ENCODE data around the gene SLC17A5. TPM values are rescaled to one million over a fixed set of nuclear protein-coding genes. Genes with fewer than 3 reads are reported as not detected.
"Not testable (repeated sequence)": the region's sequence is repeated elsewhere in the genome, so short reads cannot be mapped to it uniquely, and the experiment has no call there.

SLC17A5 gene
- total RNA-seq, 2 experiments from 2014 or later, result 1.7 to 2.0 TPM

- Mint-ChIP-seq H3K27ac (no peak overlapping the region), H3K36me3 (ENCODE audit: low read depth) (no peaks in the 10 kb centered on the region), H3K9me3 (no peaks in the 10 kb centered on the region), H3K4me1 (ENCODE audit: low read depth) (peaks cover 24% of the 10 kb centered on the region), H3K4me3 (no peak overlapping the region), H3K27me3 (ENCODE audit: low read depth) (no peaks in the 10 kb centered on the region)
- DNase-seq, result no peak
- intact Hi-C loops (cut with micrococcal nuclease), result no loop called here
- CTCF ChIA-PET, result interaction anchor here (2.4 kb wide), 1 partner anchor 52 kb away, joined by 8 read pairs; no protein-coding TSS in a partner anchor
These were observed 95.0 kb downstream of the SLC17A5 start for GRCh38 chr6:73558624-73559398.

DNA sequence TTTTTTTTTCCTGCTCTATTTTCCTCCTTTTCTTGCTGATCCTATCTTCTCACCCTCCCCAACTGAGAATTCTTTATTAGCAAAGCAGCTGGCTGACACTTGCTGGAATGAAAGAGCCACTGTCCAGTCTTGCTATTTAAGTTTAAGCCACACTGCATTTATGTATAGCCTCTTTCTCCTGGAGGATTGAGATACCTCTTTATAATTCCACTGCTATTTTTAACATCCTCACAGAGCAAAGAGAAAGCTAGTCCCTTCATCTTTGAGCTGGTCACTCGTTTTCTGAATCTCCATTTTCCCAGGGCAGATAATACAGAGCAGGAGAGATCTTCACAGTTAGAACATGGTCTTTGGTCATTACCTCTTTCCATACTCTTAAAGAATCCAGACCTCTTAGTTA, 97.0 kb downstream of the SLC17A5 start:
- H3K36me3 Mint-ChIP-seq (ENCODE audit: low read depth), result no peaks in the 10 kb centered on the region

DNA sequence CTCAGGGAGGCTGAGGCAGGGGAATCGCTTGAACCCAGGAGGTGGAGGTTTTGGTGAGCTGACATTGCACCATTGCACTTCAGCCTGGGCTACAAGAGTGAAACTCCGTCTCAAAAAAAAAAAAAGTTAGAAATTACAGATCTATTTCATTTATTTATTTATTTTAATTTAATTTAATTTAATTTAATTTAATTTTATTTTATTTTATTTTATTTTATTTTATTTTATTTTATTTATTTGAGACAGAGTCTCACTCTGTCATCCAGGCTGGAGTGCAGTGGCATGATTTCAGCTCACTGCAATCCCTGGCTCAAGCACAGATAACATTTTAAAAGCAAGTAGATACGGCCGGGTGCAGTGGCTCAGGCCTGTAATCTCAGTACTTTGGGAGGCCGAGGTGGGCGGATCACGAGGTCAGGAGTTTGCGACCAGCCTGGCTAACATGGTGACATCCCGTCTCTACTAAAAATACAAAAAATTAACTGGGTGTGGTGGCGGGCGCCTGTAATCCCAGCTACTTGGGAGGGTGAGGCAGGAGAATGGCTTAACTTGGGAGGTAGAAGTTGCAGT, 98.3 kb downstream of the SLC17A5 start:
- H3K27me3 Mint-ChIP-seq (ENCODE audit: low read depth); H3K27ac Mint-ChIP-seq; DNase-seq; H3K4me3 Mint-ChIP-seq; H3K9me3 Mint-ChIP-seq; intact Hi-C loops (cut with micrococcal nuclease); H3K36me3 Mint-ChIP-seq (ENCODE audit: low read depth); CTCF ChIA-PET: not testable (repeated sequence)
- peaks cover 18% of the 10 kb centered on the region for H3K4me1 Mint-ChIP-seq (ENCODE audit: low read depth)

More for the DNA sequence above, 97.0 kb downstream of the SLC17A5 start:
- no peak for DNase-seq
- no peaks in the 10 kb centered on the region for H3K27me3 Mint-ChIP-seq (ENCODE audit: low read depth)
- peaks cover 24% of the 10 kb centered on the region for H3K4me1 Mint-ChIP-seq (ENCODE audit: low read depth)
- intact Hi-C loops (cut with micrococcal nuclease), result no loop called here
- no peak overlapping the region for H3K4me3 Mint-ChIP-seq
- H3K9me3 Mint-ChIP-seq, result no peaks in the 10 kb centered on the region
- no peak overlapping the region for H3K27ac Mint-ChIP-seq
- CTCF ChIA-PET, result interaction anchor here (2.4 kb wide), 1 partner anchor 54 kb away, joined by 8 read pairs; no protein-coding TSS in a partner anchor

DNA sequence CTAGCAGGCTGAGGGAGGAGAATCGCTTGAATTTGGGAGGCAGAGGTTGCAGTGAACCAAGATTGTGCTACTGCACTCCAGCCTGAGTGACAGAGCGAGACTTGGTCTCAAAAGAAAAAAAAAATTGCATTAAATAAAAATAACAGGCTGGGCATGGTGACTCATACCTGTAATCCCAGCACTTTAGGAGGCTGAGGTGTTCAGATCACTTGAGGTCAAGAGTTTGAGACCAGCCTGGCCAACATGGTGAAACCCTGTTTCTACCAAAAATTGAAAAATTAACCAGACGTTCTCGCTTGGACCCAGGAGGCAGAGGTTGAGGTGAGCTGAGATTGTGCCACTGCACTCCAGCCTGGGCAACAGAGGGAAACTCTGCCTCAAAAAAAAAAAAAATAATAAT, 102.7 kb downstream of the SLC17A5 start:
- CTCF ChIA-PET, result interaction anchor here (0.6 kb wide), 1 partner anchor 52 kb away, joined by 3 read pairs; no protein-coding TSS in a partner anchor
- H3K27me3 Mint-ChIP-seq (ENCODE audit: low read depth); H3K27ac Mint-ChIP-seq; H3K36me3 Mint-ChIP-seq (ENCODE audit: low read depth); H3K4me3 Mint-ChIP-seq; H3K9me3 Mint-ChIP-seq; DNase-seq; H3K4me1 Mint-ChIP-seq (ENCODE audit: low read depth); intact Hi-C loops (cut with micrococcal nuclease): not testable (repeated sequence)

DNA sequence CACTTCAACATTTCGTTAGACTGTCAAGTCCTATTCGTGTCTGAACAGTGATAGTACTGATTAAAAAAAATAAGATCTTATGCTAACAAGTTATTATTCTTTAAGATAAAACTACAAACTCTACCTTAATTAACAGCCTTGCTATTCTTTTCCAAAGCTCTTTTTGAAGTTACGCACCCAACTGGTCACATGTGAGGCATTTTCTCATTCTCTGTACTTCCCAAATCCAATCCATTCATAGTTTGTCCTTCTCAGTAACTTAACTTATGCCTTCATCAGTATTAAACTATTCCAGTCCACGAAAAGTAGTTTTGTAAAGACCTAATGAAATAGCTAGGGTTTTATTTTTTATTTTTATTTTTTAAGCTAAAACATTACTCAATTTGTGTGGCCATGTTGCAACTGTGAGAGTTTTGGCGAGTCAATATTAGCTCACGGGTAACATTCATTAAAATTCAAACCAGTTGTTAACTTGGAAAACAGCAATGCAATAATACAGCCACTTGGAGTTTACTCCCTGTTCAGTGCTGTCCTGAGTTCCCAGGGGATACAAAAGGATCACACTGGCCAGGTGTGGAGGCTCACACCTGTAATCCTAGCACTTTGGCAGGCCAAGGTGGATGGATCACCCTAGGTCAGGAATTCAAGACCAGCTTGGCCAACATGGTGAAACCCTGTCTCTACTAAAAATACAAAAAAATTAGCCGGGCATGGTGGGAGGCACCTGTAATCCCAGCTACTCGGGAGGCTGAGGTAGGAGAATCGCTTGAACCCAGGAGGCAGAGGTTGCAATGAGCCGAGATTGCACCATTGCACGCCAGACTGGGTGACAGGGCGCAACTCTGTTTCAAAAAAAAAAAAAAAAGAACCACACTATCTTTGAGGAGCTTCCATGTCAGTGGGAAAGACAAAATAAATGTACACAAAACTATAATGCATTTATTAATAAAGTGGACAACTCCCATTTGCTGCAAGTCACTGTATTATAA, 105.0 kb downstream of the SLC17A5 start:
- H3K27me3 Mint-ChIP-seq (ENCODE audit: low read depth), result no peaks in the 10 kb centered on the region
- no peaks in the 10 kb centered on the region for H3K36me3 Mint-ChIP-seq (ENCODE audit: low read depth)
- H3K4me3 Mint-ChIP-seq, result no peak overlapping the region
- CTCF ChIA-PET, result interaction anchor here (0.7 to 2.2 kb wide), 4 partner anchors 51 to 742 kb away, joined by 3 to 9 read pairs (median 3); no protein-coding TSS in a partner anchor
- H3K27ac Mint-ChIP-seq, result no peak overlapping the region
- intact Hi-C loops (cut with micrococcal nuclease), result no loop called here
- DNase-seq, result no peak
- H3K4me1 Mint-ChIP-seq (ENCODE audit: low read depth), result no peaks in the 10 kb centered on the region
- no peaks in the 10 kb centered on the region for H3K9me3 Mint-ChIP-seq

DNA sequence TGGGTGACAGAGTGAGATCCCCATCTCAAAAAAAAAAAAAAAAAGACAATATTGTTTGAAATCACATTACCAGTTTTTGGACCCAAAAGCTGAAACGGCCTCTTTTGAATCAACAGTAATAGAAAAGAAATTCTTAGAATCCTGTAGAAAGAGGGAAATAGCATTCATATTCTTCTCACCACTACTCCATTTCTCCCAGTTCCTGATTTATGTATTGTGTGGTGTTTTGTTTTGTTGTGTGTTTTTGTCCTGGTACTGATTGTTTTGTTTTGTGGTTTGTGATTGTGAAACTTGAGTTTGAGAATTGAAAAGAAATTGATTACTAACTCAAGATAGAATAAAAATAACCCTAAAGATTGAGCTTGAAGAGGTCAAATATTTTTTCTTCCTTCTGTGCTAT, 106.8 kb downstream of the SLC17A5 start:
- Mint-ChIP-seq H3K9me3 (no peaks in the 10 kb centered on the region), H3K36me3 (ENCODE audit: low read depth) (no peaks in the 10 kb centered on the region), H3K4me1 (ENCODE audit: low read depth) (no peaks in the 10 kb centered on the region), H3K4me3 (no peak overlapping the region), H3K27me3 (ENCODE audit: low read depth) (no peaks in the 10 kb centered on the region), H3K27ac (no peak overlapping the region)
- CTCF ChIA-PET, result interaction anchor here (0.6 kb wide), 1 partner anchor 51 kb away, joined by 3 read pairs; no protein-coding TSS in a partner anchor
- intact Hi-C loops (cut with micrococcal nuclease), result no loop called here
- no peak for DNase-seq

Other genes starting within 250 kb of the SLC17A5 start
- 10 to 100 TPM; 17.4 to 17.8 TPM for gene CGAS, start 201.7 kb downstream of the SLC17A5 start, total RNA-seq
- gene MTO1, start 192.3 kb downstream of the SLC17A5 start, total RNA-seq, result 10 to 100 TPM; 38.7 to 47.1 TPM
- over 10,000 TPM; 18,342 to 18,732 TPM for gene EEF1A1, start 133.0 kb downstream of the SLC17A5 start, total RNA-seq
- 1 to 10 TPM; 6.7 to 7.6 TPM for gene CD109, start 42.2 kb upstream of the SLC17A5 start, total RNA-seq